BJ (cell line): ENCODE results near the gene TOR1B. TPM values are rescaled to one million over a fixed set of nuclear protein-coding genes. Genes with fewer than 3 reads are reported as not detected.

ENCODE experiments used
- CTCF ChIA-PET: fragments of 350-600 bp; formaldehyde crosslinking; extraction: SDS; loops from one replicate; lab custom pipeline; 2021; ENCODE audit warnings: antibody characterized with exemption, inconsistent platforms; lab: Yijun Ruan, JAX
- POLR2A ChIA-PET: fragments of 300-600 bp; sonication (Branson Sonifier 250); formaldehyde crosslinking; extraction: SDS; loops from one replicate; lab custom pipeline; 2021; ENCODE audit warnings: antibody characterized with exemption; lab: Charles Lee
- DNase-seq: peaks from one replicate; pipeline ENCODE4 v3.0.0-alpha.2; 2011; ENCODE audit warnings: low read depth
- H3K27me3 ChIP-seq: 2 replicates; pipeline ENCODE4 v1.6.0; 2011; ENCODE audit warnings: low read length; ENCODE audit not compliant: control insufficient read depth, insufficient read depth
- H3K36me3 ChIP-seq: 2 replicates; pipeline ENCODE4 v1.5.1; 2011; ENCODE audit warnings: low read length; ENCODE audit not compliant: control insufficient read depth, insufficient read depth
- H3K4me3 ChIP-seq: 2 replicates; pipeline ENCODE4 v1.5.1; 2011; ENCODE audit warnings: low read depth, mild to moderate bottlenecking, control low read depth, low read length
- polyA plus RNA-seq: library from polyadenylated mRNA; depleted of rRNA; stranded (reverse); fragments of >200 nt; gene quantifications from 2 replicates; pipeline ENCODE4 v1.2.3, GENCODE V29; 2011
- TF ChIP-seq, protein P1 (sequence below): IDR thresholded peaks from 2 replicates; pipeline ENCODE4 v1.5.1; 2011; ENCODE audit warnings: low read depth, mild to moderate bottlenecking, control low read depth, inconsistent platforms, low read length, moderate library complexity; ENCODE audit not compliant: insufficient read depth

The TOR1B gene
- polyA plus RNA-seq, 1 experiment, result 26.8 TPM

DNA sequence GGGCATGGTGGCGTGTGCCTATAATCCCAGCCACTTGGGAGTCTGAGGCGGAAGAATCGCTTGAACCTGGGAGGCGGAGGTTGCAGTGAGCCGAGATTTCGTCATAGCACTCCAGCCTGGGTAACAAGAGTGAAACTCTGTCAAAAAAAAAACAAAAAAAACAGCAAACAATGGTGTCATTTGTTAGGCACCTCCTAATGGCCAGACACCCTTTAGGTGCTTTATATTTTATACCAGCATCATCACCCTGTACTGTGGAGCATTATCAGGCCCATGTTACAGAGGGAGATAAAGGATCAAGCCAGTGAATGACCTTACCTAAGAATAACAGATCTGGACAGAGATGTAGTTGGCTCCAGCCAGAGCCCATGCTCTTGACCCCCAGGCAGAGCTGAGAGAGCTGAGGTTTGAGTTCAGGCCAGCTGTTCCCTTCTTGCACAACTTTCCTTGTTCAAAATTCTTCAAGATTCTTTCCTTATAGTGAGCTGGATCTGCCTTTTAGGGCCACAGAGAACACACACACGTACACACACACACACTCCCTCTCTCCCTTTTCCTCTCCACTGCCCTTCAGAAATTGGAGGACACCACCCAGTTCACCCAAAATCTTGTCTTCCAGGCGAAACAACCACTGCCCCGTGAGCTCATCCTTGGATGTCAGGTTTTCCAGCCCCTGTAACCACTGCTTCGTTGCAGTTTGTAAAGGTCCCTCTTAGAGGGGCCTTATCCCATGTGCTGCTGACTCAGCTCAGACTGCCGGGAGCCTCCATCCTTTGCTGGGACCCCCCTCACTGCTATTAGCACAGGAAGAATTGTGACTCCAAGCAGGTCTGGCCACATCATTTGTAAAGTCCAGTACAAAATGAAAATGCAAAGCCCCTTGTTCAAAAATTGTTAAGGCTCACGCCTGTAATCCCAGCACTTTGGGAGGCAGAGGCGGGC is 39.7 kb upstream of the TOR1B start:
- ChIA-PET POLR2A (interaction anchor here (0.6 kb wide), 1 partner anchor 14 kb away, joined by 3 read pairs; no protein-coding TSS in a partner anchor), CTCF (interaction anchor here (0.7 to 2.1 kb wide), 6 partner anchors 10 to 632 kb away, joined by 3 to 6 read pairs (median 4); partner anchors contain the start of gene PTGES)
- Histone ChIP-seq H3K36me3 (no peaks in the 10 kb centered on the region), H3K4me3 (no peak overlapping the region), H3K27me3 (no peaks in the 10 kb centered on the region)
- TF ChIP-seq, protein P1, sequence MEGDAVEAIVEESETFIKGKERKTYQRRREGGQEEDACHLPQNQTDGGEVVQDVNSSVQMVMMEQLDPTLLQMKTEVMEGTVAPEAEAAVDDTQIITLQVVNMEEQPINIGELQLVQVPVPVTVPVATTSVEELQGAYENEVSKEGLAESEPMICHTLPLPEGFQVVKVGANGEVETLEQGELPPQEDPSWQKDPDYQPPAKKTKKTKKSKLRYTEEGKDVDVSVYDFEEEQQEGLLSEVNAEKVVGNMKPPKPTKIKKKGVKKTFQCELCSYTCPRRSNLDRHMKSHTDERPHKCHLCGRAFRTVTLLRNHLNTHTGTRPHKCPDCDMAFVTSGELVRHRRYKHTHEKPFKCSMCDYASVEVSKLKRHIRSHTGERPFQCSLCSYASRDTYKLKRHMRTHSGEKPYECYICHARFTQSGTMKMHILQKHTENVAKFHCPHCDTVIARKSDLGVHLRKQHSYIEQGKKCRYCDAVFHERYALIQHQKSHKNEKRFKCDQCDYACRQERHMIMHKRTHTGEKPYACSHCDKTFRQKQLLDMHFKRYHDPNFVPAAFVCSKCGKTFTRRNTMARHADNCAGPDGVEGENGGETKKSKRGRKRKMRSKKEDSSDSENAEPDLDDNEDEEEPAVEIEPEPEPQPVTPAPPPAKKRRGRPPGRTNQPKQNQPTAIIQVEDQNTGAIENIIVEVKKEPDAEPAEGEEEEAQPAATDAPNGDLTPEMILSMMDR, result no peak
- DNase-seq, result no peak

DNA sequence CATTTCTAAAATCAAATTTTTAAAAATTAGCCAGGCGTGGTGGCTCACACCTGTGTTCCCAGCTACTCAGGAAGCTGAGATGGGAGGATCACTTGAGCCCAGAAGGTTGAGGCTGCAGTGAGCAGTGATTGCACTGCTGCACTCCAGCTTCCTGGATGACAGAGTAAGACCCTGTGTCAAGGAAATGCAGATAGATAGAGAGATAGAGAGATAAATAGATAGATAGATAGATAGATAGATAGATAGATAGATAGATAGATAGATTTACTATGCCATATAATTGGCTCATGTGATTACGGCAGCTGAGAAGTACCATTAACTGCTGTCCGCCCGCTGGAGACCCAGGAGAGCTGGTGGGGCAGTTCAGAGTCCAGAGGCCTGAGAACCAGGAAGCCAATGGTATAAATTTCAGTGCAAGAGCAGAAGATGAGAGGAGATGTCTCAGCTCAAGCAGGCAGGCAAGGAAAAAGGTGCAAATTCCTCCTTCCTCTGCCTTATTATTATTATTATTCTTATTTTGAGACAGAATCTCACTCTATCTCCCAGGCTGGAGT is 37.1 kb upstream of the TOR1B start:
- Histone ChIP-seq H3K36me3 (no peaks in the 10 kb centered on the region), H3K4me3 (no peak overlapping the region), H3K27me3 (no peaks in the 10 kb centered on the region)
- ChIA-PET POLR2A (no interaction called here), CTCF (interaction anchor here (1.0 to 1.6 kb wide), 5 partner anchors 11 to 40 kb away, joined by 3 to 6 read pairs (median 4); no protein-coding TSS in a partner anchor)
- TF ChIP-seq, protein P1, result no peak
- DNase-seq, result no peak

DNA sequence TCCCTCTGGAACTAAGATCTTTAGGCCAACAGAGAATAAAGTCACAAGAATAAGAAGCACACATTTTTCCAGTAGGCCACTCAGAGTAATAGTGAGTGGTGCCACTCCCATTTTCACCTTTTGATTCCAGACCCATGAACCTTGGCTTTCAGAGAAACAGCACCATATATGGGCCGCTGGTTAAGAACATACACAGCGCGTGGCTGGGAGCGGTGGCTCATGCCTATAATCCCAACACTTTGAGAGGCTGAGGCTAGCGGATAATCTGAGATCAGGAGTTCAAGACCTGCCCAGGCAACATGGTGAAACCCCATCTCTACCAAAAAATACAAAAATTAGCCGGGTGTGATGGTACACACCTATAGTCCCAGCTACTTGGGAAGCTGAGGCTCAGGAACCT is 34.5 kb upstream of the TOR1B start:
- ChIA-PET POLR2A (no interaction called here), CTCF (interaction anchor here (0.9 to 1.1 kb wide), 2 partner anchors 31 to 41 kb away, joined by 3 read pairs; no protein-coding TSS in a partner anchor)
- no peak for DNase-seq
- TF ChIP-seq, protein P1, result no peak
- H3K27me3 ChIP-seq, result no peaks in the 10 kb centered on the region
- no peaks in the 10 kb centered on the region for H3K36me3 ChIP-seq
- no peak overlapping the region for H3K4me3 ChIP-seq

DNA sequence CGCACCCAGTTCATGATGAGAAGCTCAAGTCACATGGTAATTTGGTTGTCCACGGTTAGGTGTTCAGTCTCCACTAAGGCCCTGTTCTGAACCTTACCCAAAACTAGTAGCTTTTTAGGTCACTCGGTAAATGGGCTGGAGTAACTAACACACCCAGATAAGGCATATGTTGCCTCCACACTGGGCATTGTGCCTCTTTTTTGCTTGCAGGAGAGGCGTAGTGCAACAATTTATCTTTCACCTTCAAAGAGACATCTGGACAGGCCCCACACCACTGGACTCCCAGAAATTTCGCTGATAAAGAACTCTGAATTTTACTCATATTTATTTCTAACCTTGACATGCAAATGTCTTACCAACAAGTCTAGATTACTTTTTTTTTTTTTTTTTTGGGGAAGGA is 33.3 kb upstream of the TOR1B start:
- CTCF ChIA-PET, result interaction anchor here (1.2 kb wide), 1 partner anchor 14 kb away, joined by 3 read pairs; no protein-coding TSS in a partner anchor

More for the DNA sequence above, 33.3 kb upstream of the TOR1B start:
- Histone ChIP-seq H3K36me3 (no peaks in the 10 kb centered on the region), H3K27me3 (no peaks in the 10 kb centered on the region), H3K4me3 (no peak overlapping the region)
- DNase-seq, result no peak
- POLR2A ChIA-PET, result no interaction called here
- TF ChIP-seq, protein P1, result no peak
